ENCODE results near the gene UNC5A.

Gene UNC5A

GRCh38 chr5:176845392-176845713 is 35.0 kb downstream of the UNC5A start:
- DNase-seq (ENCODE audit: low read depth, low spot score), result no peak

DNA sequence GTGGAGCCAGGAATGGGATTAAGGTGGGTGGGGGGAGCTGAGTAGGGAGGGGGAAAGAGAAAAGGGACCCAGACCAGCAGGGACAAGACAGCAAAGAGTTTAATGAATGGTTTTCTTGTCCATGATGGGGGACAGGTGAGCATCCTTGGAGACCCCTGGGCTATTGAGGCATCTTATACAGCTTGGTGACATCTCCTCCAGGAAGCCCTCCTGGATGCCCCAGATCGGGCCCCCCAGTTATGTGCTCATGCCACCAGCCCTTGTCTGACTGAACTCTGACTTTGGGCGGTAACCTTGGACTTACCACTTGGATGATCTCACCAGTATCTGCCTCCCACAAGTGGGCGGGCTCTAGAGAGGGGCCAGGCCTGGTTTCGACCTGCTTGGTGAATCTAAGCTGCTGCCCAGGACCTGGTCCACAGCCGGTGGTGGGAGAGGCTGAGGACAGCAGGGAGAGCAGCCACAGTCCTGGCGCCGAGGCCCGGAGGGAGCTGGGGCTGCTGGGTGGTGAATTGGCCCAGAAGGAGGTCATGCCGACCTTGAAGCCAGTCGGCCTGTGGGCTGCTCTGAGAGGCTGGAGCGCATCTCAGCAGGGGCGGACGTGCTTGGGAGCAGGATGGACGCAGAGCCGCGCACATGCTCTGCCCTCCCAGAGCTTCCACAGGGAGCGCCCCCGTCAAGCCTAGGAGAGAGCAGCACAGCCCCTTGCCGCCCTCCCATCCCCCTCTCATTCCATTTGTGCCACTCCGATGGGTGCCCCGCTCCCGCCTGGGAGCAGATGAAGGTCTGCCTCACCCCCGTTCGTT is 36.2 kb downstream of the UNC5A start:
- DNase-seq (ENCODE audit: low read depth, low spot score), result no peak

GRCh38 chr5:176847148-176847547 is 36.8 kb downstream of the UNC5A start:
- DNase-seq (ENCODE audit: low read depth, low spot score), result no peak

GRCh38 chr5:176847726-176848290 is 37.4 kb downstream of the UNC5A start:
- no peak for DNase-seq (ENCODE audit: low read depth, low spot score)

GRCh38 chr5:176848651-176849050 is 38.3 kb downstream of the UNC5A start:
- no peak for DNase-seq (ENCODE audit: low read depth, low spot score)

GRCh38 chr5:176849611-176850227 is 39.4 kb downstream of the UNC5A start:
- DNase-seq (ENCODE audit: low read depth, low spot score), result no peak

- no peak for DNase-seq (ENCODE audit: low read depth, low spot score)
Measured at GRCh38 chr5:176850371-176851245, 40.2 kb downstream of the UNC5A start.

- DNase-seq (ENCODE audit: low read depth, low spot score), result no peak
Measured at GRCh38 chr5:176851380-176851779, 41.0 kb downstream of the UNC5A start.

DNA sequence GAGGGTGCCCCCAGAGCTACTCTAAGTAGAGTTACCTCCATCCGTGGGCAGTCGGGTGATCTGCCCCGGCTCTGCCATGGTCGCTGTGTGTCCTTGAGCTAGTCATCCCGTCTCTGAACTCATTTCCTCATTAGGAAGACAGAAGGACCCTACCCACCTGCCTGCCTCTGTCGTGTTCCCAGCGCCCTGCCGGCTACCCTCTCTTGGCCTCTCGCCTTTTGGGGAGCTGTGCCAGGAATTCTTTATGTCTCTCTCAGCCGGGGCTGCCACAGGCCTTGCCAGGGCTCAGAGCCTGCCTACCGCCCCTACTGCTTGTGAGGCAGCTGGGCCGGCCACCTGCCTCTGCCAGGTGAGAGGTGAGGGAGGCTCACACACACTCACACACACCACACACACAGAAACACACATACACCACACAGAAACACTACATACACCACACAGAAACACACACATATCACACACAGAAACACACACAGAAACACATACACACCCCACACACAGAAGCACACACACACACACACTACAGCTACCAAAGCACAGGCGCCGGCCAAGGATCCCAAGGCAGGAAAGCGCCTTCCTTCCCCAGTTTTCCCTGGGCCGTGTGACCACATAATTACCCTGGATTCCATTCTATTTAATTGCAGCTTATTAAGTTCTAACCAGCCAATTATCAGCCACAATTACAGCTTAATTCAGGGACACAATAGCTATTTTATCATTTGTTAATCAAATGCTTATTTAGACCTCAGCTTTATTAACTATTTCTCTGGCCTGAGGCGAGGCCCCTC is 41.7 kb downstream of the UNC5A start:
- DNase-seq (ENCODE audit: low read depth, low spot score), result no peak

DNA sequence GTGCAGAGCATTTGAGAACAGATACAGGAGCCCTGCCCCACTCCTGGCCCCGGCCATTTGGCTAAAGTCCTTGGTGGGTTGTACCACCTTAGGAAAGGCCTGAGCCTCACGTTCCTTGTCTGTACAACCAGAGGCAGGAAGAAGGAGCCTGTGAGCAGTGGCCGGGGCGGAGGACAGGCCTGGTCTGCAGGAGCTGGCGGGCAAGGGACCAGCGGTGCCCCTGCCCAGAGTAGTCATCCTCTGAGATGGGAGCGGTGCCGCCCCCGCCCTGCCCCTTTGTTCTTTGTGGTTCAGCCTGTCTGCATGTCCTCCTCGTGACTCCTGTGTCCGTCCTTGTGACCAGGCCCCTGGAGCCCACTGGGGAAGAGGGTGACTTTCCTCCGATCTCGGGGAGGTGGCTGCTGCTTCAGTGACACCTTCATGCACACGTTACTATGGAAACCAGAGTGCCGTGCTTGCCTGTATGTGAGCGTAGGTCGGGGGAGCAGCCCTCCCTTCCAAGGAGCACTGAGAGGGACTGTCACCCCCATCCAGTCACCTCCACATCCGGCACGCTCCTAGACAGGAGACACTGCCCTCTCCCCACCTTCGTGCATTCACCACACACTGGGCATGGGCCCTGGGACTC is 42.9 kb downstream of the UNC5A start:
- DNase-seq (ENCODE audit: low read depth, low spot score), result no peak

DNA sequence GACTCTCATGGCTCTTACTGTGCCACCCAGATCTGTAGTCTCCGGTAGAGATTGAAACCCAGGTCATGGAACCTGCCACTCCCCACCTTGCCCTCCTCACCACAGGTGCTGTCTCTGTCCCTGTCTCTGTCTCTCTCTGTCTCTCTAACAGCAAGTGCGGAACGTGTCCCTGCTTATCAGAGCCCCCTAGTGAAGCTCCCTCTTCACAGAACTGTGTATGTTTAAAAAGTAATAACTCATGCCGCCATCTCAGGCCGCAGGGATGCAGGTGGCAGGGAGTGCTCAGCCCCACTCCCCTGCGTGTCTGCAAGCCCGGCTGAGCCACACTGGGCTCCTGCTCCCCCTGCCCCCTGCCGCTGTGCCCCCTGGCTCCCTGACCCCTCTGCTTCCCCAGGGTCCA is 43.8 kb downstream of the UNC5A start:
- no peak for DNase-seq (ENCODE audit: low read depth, low spot score)

- DNase-seq (ENCODE audit: low read depth, low spot score), result no peak
Measured at GRCh38 chr5:176855598-176855997, 45.2 kb downstream of the UNC5A start.

DNA sequence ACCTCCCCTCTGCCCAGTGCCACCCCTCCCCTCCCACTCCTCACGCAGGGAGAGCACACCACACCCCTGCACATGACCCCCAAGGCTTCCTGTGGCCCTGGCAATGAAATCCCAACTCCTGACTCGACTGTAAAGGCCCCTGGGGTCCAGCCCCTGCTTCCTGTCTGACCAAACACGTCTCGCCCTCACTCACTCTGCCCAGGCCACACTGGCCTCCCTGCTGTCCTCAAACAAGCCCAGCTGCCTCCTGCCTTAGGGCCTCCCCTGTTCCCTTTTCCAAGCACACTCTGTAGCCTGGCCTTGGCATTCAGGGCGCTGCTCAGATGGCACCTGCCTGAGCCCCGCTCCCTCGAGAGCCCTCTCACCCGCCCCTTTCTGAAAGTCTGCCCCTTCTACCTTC is 46.4 kb downstream of the UNC5A start:
- DNase-seq (ENCODE audit: low read depth, low spot score), result no peak

DNA sequence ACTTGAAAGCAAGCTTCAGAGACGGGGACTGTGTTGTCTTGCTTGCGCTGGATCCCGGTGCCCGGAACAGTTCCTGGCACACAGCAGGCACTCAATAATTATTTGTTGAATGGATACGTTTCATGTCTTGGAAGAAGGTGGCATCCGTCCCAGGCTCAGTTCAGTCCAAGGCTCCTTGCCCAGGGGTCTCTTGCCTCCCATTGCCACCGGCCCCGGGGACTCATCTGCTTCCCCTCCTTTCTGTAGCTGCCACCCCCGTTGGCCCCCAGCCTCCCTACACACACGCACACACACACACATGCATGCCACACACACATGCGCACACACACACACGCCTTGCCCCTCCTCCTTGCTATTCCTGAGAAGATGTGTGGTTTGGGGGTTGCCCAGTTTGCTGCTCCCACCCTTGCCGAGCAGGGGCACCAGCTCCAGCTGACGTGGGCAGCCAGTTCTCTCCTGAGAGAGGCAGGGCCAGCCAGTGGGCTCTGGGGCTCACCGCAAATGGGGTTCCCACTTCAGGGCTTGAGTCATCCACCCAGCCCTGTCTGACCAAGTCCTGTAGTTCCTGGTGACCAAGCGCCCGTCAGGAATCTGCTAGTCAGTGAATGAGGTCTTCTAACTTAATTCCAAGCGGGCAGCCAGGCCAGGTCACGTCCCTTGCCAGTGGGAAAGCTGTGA is 47.0 kb downstream of the UNC5A start:
- DNase-seq (ENCODE audit: low read depth, low spot score), result no peak

- DNase-seq (ENCODE audit: low read depth, low spot score), result no peak
Measured at GRCh38 chr5:176857894-176858273, 47.5 kb downstream of the UNC5A start.

GRCh38 chr5:176859916-176860315 is 49.6 kb downstream of the UNC5A start:
- DNase-seq (ENCODE audit: low read depth, low spot score), result no peak

- no peak for DNase-seq (ENCODE audit: low read depth, low spot score)
Measured at GRCh38 chr5:176860381-176860780, 50.0 kb downstream of the UNC5A start.

DNA sequence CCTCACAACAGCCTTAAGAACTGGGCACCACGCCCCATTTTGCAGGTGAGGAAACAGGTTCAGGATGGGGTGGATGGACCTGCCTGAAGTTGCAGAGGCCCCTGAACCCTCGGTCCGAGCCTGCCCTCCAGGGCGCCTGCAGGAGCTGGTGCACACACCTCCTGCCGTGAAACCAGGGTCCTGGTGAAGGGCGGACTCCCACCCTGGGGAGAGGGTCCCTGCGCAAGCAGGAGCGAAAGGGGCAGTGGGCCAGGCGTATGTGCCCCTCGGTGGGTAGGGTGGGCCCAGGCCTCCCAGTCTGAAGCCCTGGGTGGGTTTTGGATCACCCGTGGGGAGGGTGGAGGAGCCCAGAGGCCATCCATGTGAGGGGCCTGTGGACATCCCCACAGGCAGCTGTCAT is 50.9 kb downstream of the UNC5A start:
- no peak for DNase-seq (ENCODE audit: low read depth, low spot score)

DNA sequence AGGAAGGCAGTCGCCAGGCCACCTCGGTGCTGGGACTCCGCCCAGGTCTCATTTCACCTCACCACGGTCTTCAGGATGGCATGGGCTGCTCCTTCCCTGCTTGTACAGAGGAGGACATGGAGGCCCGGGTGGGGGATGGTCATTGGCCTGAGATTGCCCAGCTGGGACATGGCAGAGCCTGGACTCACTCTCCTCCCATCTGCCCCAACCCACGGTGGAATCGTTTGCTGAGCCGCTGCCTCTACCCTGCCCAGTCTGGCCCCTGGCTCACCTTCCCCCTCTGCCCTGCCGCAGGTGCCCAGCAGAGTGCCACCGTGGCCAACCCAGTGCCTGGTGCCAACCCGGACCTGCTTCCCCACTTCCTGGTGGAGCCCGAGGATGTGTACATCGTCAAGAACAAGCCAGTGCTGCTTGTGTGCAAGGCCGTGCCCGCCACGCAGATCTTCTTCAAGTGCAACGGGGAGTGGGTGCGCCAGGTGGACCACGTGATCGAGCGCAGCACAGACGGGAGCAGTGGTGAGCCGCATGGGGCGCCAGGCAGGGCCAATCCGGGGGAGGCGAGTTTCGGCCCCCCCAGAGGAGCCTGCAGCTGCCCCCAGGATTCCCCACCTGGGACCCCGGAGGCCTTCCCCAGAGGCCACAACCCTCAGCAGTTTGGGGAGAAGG is 52.1 kb downstream of the UNC5A start:
- no peak for DNase-seq (ENCODE audit: low read depth, low spot score)

Measured in astrocyte of the hippocampus (primary cell).